HG02678 (cell line): ENCODE data around the gene MTOR.
"Not testable (repeated sequence)": the region's sequence is repeated elsewhere in the genome, so short reads cannot be mapped to it uniquely, and the experiment has no call there.

Experiments
- ATAC-seq: cut with Tn5 transposase; IDR thresholded peaks from one replicate; pipeline ENCODE4 v1.9.1; 2021; ENCODE audit warnings: mild to moderate bottlenecking, moderate library complexity; ENCODE audit not compliant: unreplicated experiment

Gene MTOR

GRCh38 chr1:11262171-11263049 is at the start of gene MTOR:
Gene MTOR, minus strand, starts transcription at chr1:11262551. Its CDS starts 3,142 bp downstream, at chr1:11259409.
- ATAC-seq: peak; percentile 99

- ATAC-seq: no peak
Measured at GRCh38 chr1:11309385-11309784, 47.0 kb upstream of the MTOR start.

- no peak for ATAC-seq
Measured at GRCh38 chr1:11308699-11309224, 46.4 kb upstream of the MTOR start.

- ATAC-seq: no peak
Measured at GRCh38 chr1:11307852-11308251, 45.5 kb upstream of the MTOR start.

- ATAC-seq: not testable (repeated sequence)
Measured at GRCh38 chr1:11305516-11305915, 43.2 kb upstream of the MTOR start.

GRCh38 chr1:11302366-11302765 is 40.0 kb upstream of the MTOR start:
- no peak for ATAC-seq

- no peak for ATAC-seq
Measured at GRCh38 chr1:11301601-11302000, 39.2 kb upstream of the MTOR start.

- ATAC-seq: no peak
Measured at GRCh38 chr1:11299225-11299574, 36.8 kb upstream of the MTOR start.

- ATAC-seq: no peak
Measured at GRCh38 chr1:11298390-11299224, 36.3 kb upstream of the MTOR start.

GRCh38 chr1:11297774-11298173 is 35.4 kb upstream of the MTOR start:
- ATAC-seq: not testable (repeated sequence)

- no peak for ATAC-seq
Measured at GRCh38 chr1:11295905-11296304, 33.6 kb upstream of the MTOR start.

GRCh38 chr1:11294951-11295350 is 32.6 kb upstream of the MTOR start:
- no peak for ATAC-seq

- no peak for ATAC-seq
Measured at GRCh38 chr1:11293856-11294255, 31.5 kb upstream of the MTOR start.

GRCh38 chr1:11291049-11291448 is 28.7 kb upstream of the MTOR start:
- no peak for ATAC-seq

- ATAC-seq: no peak
Measured at GRCh38 chr1:11289064-11289463, 26.7 kb upstream of the MTOR start.

- no peak for ATAC-seq
Measured at GRCh38 chr1:11286735-11287410, 24.5 kb upstream of the MTOR start.

GRCh38 chr1:11285883-11286734 is 23.8 kb upstream of the MTOR start:
- no peak for ATAC-seq

- no peak for ATAC-seq
Measured at GRCh38 chr1:11284784-11285183, 22.4 kb upstream of the MTOR start.

- ATAC-seq: no peak
Measured at GRCh38 chr1:11283151-11283550, 20.8 kb upstream of the MTOR start.
